ENCODE measurements around the gene PPIG.
"Not testable (repeated sequence)": the region's sequence is repeated elsewhere in the genome, so short reads cannot be mapped to it uniquely, and the experiment has no call there.

Gene PPIG

DNA sequence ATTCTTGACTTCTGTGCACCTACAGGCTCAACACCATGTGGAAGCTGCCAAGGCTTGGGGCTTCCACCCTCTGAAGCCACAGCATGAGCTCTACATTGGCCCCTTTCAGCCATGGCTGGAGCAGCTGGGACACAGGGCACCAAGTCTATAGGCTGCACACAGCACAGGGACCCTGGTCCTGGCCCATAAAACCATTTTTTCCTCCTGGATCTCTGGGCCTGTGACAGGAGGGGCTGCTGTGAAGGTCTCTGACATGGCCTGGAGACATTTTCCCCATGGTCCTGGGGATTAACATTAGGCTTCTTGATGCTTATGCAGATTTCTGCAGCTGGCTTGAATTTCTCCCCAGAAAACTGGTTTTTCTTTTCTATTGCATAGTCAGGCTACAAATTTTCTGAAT is 103.8 kb downstream of the PPIG start:
- H3K4me1 ChIP-seq (ENCODE audit: low read length); H3K27ac ChIP-seq (ENCODE audit: low read length); H3K4me2 ChIP-seq (ENCODE audit: low read length); H2AFZ ChIP-seq (ENCODE audit: low read depth, low read length); H3K4me3 ChIP-seq (ENCODE audit: low read length); H3K36me3 ChIP-seq (replicated peaks; ENCODE audit: low read depth, low read length); H3K27me3 ChIP-seq (ENCODE audit: low read depth, low read length); H4K20me1 ChIP-seq (ENCODE audit: insufficient read depth, low read length); H3K79me2 ChIP-seq (ENCODE audit: low read length); H3K9me3 ChIP-seq (ENCODE audit: insufficient read depth, low read length); H3K9ac ChIP-seq (ENCODE audit: low read length): not testable (repeated sequence)

DNA sequence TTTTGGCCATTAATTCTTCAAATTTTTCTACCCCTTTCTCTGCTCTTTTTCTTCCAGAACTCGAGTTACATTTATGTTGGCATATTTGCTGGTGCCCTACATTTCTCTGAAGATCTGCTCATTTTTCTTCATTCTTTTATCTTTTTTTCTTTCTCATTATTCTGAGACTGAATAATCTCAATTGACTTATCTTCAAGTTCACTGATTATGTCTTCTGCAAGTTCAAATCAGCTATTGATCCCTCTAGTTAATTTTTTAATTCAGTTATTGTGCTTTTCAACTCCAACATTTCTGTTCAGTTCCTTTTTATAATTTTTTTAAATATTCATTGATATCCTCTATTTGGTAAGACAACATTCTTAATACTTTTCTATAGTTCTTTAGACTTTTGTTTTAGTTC is 106.8 kb downstream of the PPIG start:
- no peaks in the 10 kb centered on the region for H3K36me3 ChIP-seq (replicated peaks; ENCODE audit: low read depth, low read length)
- H3K79me2 ChIP-seq (ENCODE audit: low read length), result 0 out of 2 replicates have a peak, but pooled peaks cover 5% of the 10 kb centered on the region
- peaks cover 5% of the 10 kb centered on the region for H3K9me3 ChIP-seq (ENCODE audit: insufficient read depth, low read length)
- H3K4me2 ChIP-seq (ENCODE audit: low read length), result no peak overlapping the region
- peaks cover 12% of the 10 kb centered on the region for H3K4me1 ChIP-seq (ENCODE audit: low read length)
- no peak overlapping the region for H2AFZ ChIP-seq (ENCODE audit: low read depth, low read length)
- no peak overlapping the region for H3K27ac ChIP-seq (ENCODE audit: low read length)
- H3K4me3 ChIP-seq (ENCODE audit: low read length), result no peak overlapping the region
- no peak overlapping the region for H3K9ac ChIP-seq (ENCODE audit: low read length)
- H3K27me3 ChIP-seq (ENCODE audit: low read depth, low read length), result no peaks in the 10 kb centered on the region
- TF ChIP-seq, protein P1, sequence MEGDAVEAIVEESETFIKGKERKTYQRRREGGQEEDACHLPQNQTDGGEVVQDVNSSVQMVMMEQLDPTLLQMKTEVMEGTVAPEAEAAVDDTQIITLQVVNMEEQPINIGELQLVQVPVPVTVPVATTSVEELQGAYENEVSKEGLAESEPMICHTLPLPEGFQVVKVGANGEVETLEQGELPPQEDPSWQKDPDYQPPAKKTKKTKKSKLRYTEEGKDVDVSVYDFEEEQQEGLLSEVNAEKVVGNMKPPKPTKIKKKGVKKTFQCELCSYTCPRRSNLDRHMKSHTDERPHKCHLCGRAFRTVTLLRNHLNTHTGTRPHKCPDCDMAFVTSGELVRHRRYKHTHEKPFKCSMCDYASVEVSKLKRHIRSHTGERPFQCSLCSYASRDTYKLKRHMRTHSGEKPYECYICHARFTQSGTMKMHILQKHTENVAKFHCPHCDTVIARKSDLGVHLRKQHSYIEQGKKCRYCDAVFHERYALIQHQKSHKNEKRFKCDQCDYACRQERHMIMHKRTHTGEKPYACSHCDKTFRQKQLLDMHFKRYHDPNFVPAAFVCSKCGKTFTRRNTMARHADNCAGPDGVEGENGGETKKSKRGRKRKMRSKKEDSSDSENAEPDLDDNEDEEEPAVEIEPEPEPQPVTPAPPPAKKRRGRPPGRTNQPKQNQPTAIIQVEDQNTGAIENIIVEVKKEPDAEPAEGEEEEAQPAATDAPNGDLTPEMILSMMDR (IDR thresholded peaks at IDR 0.05; ENCODE audit: low read depth, low read length), result no peak
- no peak for TF ChIP-seq EZH2phosphoT487 (IDR thresholded peaks at IDR 0.05; ENCODE audit: low read depth)
- H4K20me1 ChIP-seq (ENCODE audit: insufficient read depth, low read length), result no peaks in the 10 kb centered on the region

Data from OCI-LY3 (cell line).